Heart left ventricle (tissue), 13 donors: ENCODE results near the gene MYO1B.

Source experiments
- POLR2A ChIP-seq, 2 donors: fragments of 450-650 bp; IDR thresholded peaks; one replicate each; pipeline ENCODE4 v1.6.1; 2017; ENCODE audit warnings: antibody characterized with exemption in 2 of 2, mild to moderate bottlenecking in 2 of 2, moderate library complexity in 2 of 2
- TF ChIP-seq, protein P1 (sequence below), 12 donors: fragments of 200-600 bp; sonication (generic) in 4 of 12; IDR thresholded peaks; one replicate each; pipeline versions ENCODE4 v1.5.0 to v1.8.0; 2018 to 2022; ENCODE audit warnings: antibody characterized with exemption in 12 of 12, mild to moderate bottlenecking in 5 of 12
- donor health status: ischemic (EF 13 %, LVEDD 7.1; RV severe dilation, severe dysfunction).
- donor health status: DM: no; HTN: yes; CAD: no.
- donor health status: DM: no; HTN: no; CAD: no.
- donor health status: ischemic (EF 25% LVEDD 6.9; RV normal size, moderate dysfunction).
- donor health status: ischemic (EF 25% LVEDD 5.7; RV mildly dilated, moderate dysfunction).
- donor health status: ischemic (EF 35%, LVEDD 5.7; RV mildly dilated, moderate dysfunction).
- donor health status: nonischemic (EF 11% LVEDD 7.7; RV severe dilation, severe dysfunction).
- donor health status: DM: yes; HTN: yes; CAD: no.
- donor health status: PGD.
- donor health status: ischemic (EF 29% LVEDD 5.4; RV normal size, mild dysfunction).
- donor health status: nonischemic (EF 23%, LVEDD 6.1; RV moderate dilation, normal function).

- TF ChIP-seq, protein P1, sequence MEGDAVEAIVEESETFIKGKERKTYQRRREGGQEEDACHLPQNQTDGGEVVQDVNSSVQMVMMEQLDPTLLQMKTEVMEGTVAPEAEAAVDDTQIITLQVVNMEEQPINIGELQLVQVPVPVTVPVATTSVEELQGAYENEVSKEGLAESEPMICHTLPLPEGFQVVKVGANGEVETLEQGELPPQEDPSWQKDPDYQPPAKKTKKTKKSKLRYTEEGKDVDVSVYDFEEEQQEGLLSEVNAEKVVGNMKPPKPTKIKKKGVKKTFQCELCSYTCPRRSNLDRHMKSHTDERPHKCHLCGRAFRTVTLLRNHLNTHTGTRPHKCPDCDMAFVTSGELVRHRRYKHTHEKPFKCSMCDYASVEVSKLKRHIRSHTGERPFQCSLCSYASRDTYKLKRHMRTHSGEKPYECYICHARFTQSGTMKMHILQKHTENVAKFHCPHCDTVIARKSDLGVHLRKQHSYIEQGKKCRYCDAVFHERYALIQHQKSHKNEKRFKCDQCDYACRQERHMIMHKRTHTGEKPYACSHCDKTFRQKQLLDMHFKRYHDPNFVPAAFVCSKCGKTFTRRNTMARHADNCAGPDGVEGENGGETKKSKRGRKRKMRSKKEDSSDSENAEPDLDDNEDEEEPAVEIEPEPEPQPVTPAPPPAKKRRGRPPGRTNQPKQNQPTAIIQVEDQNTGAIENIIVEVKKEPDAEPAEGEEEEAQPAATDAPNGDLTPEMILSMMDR (IDR thresholded peaks at IDR 0.05), result no peak
- no peak for TF ChIP-seq POLR2A (IDR thresholded peaks at IDR 0.05)
These were observed 47.7 kb downstream of the MYO1B start for GRCh38 chr2:191292869-191293268.
